Astrocyte (in vitro differentiated cells and primary cell): ENCODE results near the gene MT3. TPM values are rescaled to one million over a fixed set of nuclear protein-coding genes. Genes with fewer than 3 reads are reported as not detected.
A peak's percentile ranks its signal among the peaks of the same experiment; 100 is the strongest.

Experiments used
- DNase-seq: peaks from one replicate; pipeline ENCODE4 v3.0.0-alpha.2; 2010; ENCODE audit warnings: low read depth
- FAIRE-seq: peaks from 2 replicates; lab custom pipeline; 2011; peaks lifted over from hg19 to GRCh38; lab: Jason Lieb, UNC
- H2AFZ ChIP-seq: 2 replicates; pipeline ENCODE4 v1.6.0; 2012; ENCODE audit warnings: low read depth, low read length, inconsistent platforms
- H3K27ac ChIP-seq: 2 replicates; pipeline ENCODE4 v1.5.1; 2011; ENCODE audit warnings: low read depth, low read length, inconsistent platforms
- H3K27me3 ChIP-seq: 2 replicates; pipeline ENCODE4 v1.6.0; 2011; ENCODE audit warnings: low read length, inconsistent platforms; ENCODE audit not compliant: insufficient read depth
- H3K36me3 ChIP-seq: 2 replicates; pipeline ENCODE4 v1.5.1; 2011; ENCODE audit warnings: low read length, inconsistent platforms; ENCODE audit not compliant: insufficient read depth
- H3K4me1 ChIP-seq: 2 replicates; pipeline ENCODE4 v1.5.1; 2011; ENCODE audit warnings: low read length, inconsistent platforms; ENCODE audit not compliant: insufficient read depth
- H3K4me2 ChIP-seq: 2 replicates; pipeline ENCODE4 v1.6.0; 2012; ENCODE audit warnings: low read length, inconsistent platforms
- H3K4me3 ChIP-seq: 2 replicates; pipeline ENCODE4 v1.5.1; 2011; ENCODE audit warnings: low read depth, mild to moderate bottlenecking, low read length, inconsistent platforms; ENCODE audit not compliant: insufficient read depth
- H3K79me2 ChIP-seq: 2 replicates; pipeline ENCODE4 v1.6.0; 2012; ENCODE audit warnings: mild to moderate bottlenecking, low read length, inconsistent platforms; ENCODE audit not compliant: insufficient read depth
- H3K9ac ChIP-seq: 2 replicates; pipeline ENCODE4 v1.6.0; 2012; ENCODE audit warnings: mild to moderate bottlenecking, low read length, inconsistent platforms
- H3K9me3 ChIP-seq: 2 replicates; pipeline ENCODE4 v1.5.1; 2012; ENCODE audit warnings: low read depth, mild to moderate bottlenecking, low read length, inconsistent platforms; ENCODE audit not compliant: insufficient read depth
- H4K20me1 ChIP-seq: 2 replicates; pipeline ENCODE4 v1.6.0; 2012; ENCODE audit warnings: low read length, inconsistent platforms; ENCODE audit not compliant: insufficient read depth
- H3K27ac Mint-ChIP-seq: one replicate; pipeline ENCODE4 v1.8.0; 2021; ENCODE audit warnings: mild to moderate bottlenecking, mixed read lengths; ENCODE audit not compliant: unreplicated experiment
- H3K27me3 Mint-ChIP-seq: one replicate; pipeline ENCODE4 v1.8.0; 2021; ENCODE audit warnings: low read depth, mixed read lengths; ENCODE audit not compliant: unreplicated experiment
- H3K36me3 Mint-ChIP-seq: one replicate; pipeline ENCODE4 v1.8.0; 2021; ENCODE audit warnings: low read depth, mixed read lengths; ENCODE audit not compliant: unreplicated experiment
- H3K4me1 Mint-ChIP-seq: one replicate; pipeline ENCODE4 v1.8.0; 2021; ENCODE audit warnings: low read depth, mixed read lengths; ENCODE audit not compliant: unreplicated experiment
- H3K4me3 Mint-ChIP-seq: one replicate; pipeline ENCODE4 v1.8.0; 2021; ENCODE audit warnings: mild to moderate bottlenecking, moderate library complexity, mixed read lengths; ENCODE audit not compliant: unreplicated experiment
- H3K9me3 Mint-ChIP-seq: one replicate; pipeline ENCODE4 v1.8.0; 2021; ENCODE audit warnings: mild to moderate bottlenecking, mixed read lengths; ENCODE audit not compliant: unreplicated experiment
- EZH2 ChIP-seq: IDR thresholded peaks from 2 replicates; pipeline ENCODE4 v1.6.1; 2012; ENCODE audit warnings: mild to moderate bottlenecking, low read length, inconsistent platforms; ENCODE audit not compliant: insufficient read depth
- total RNA-seq: library from RNA; stranded (reverse); gene quantifications from 2 replicates; pipeline ENCODE4 v1.2.1, GENCODE V29; 2021
- TF ChIP-seq, protein P1 (sequence below): IDR thresholded peaks from 2 replicates; pipeline ENCODE4 v1.5.1; 2011; ENCODE audit warnings: low read depth, mild to moderate bottlenecking, inconsistent platforms, low read length, moderate library complexity; ENCODE audit not compliant: insufficient read depth

The MT3 gene
- total RNA-seq, 1 donor from 2014 or later: not detected

- DNase-seq: no peak
- no peaks in the 10 kb centered on the region for H3K9me3 Mint-ChIP-seq
These were observed 5.8 kb upstream of the MT3 start for GRCh38 chr16:56583351-56584168.

DNA sequence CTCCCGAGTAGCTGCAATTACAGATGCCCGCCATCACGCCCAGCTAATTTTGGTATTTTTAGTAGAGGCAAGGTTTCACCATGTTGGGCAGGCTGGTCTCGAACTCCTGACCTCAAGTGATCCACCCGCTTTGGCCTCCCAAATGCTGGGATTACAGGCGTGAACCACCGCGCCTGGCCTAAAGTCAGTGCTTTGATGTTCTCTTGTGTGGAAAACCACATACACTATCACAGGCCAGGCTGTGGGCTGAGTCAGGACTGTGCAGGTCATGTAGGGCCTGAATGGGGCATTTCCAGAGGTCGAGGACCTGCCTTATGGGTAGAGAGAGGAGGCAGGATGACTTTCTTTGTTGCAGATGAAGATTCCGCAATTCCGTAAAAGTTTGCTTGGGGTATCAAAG is 5.1 kb upstream of the MT3 start:
- no peaks in the 10 kb centered on the region for H3K36me3 Mint-ChIP-seq
- no peak overlapping the region for H3K27ac ChIP-seq
- H3K27ac Mint-ChIP-seq: no peak overlapping the region
- no peaks in the 10 kb centered on the region for H3K79me2 ChIP-seq
- no peaks in the 10 kb centered on the region for H3K9me3 ChIP-seq
- H3K4me3 ChIP-seq: no peak overlapping the region
- no peaks in the 10 kb centered on the region for H4K20me1 ChIP-seq
- no peaks in the 10 kb centered on the region for H3K36me3 ChIP-seq
- TF ChIP-seq, protein P1, sequence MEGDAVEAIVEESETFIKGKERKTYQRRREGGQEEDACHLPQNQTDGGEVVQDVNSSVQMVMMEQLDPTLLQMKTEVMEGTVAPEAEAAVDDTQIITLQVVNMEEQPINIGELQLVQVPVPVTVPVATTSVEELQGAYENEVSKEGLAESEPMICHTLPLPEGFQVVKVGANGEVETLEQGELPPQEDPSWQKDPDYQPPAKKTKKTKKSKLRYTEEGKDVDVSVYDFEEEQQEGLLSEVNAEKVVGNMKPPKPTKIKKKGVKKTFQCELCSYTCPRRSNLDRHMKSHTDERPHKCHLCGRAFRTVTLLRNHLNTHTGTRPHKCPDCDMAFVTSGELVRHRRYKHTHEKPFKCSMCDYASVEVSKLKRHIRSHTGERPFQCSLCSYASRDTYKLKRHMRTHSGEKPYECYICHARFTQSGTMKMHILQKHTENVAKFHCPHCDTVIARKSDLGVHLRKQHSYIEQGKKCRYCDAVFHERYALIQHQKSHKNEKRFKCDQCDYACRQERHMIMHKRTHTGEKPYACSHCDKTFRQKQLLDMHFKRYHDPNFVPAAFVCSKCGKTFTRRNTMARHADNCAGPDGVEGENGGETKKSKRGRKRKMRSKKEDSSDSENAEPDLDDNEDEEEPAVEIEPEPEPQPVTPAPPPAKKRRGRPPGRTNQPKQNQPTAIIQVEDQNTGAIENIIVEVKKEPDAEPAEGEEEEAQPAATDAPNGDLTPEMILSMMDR: no peak
- TF ChIP-seq EZH2: no peak
- H3K4me1 ChIP-seq: peaks cover 6% of the 10 kb centered on the region
- no peak for DNase-seq
- peaks cover 2% of the 10 kb centered on the region for H3K4me1 Mint-ChIP-seq
- H3K9ac ChIP-seq: no peak overlapping the region
- no peak overlapping the region for H3K4me3 Mint-ChIP-seq
- peaks cover 31% of the 10 kb centered on the region for H3K27me3 ChIP-seq
- H2AFZ ChIP-seq: no peak overlapping the region
- no peak for FAIRE-seq
- no peak overlapping the region for H3K4me2 ChIP-seq
- H3K9me3 Mint-ChIP-seq: peaks cover 2% of the 10 kb centered on the region
- peaks cover 71% of the 10 kb centered on the region for H3K27me3 Mint-ChIP-seq

More at GRCh38 chr16:56583351-56584168, 5.8 kb upstream of the MT3 start:
- Histone ChIP-seq H3K27ac (no peak overlapping the region), H3K79me2 (no peaks in the 10 kb centered on the region), H3K9ac (no peak overlapping the region), H3K4me1 (no peaks in the 10 kb centered on the region), H3K4me3 (no peak overlapping the region), H4K20me1 (no peaks in the 10 kb centered on the region), H3K27me3 (peaks cover 24% of the 10 kb centered on the region), H3K4me2 (no peak overlapping the region), H3K36me3 (no peaks in the 10 kb centered on the region), H2AFZ (no peak overlapping the region), H3K9me3 (no peaks in the 10 kb centered on the region)
- FAIRE-seq: no peak
- peaks cover 68% of the 10 kb centered on the region for H3K27me3 Mint-ChIP-seq
- H3K36me3 Mint-ChIP-seq: no peaks in the 10 kb centered on the region
- no peak for TF ChIP-seq EZH2
- TF ChIP-seq, protein P1: no peak
- H3K4me1 Mint-ChIP-seq: no peaks in the 10 kb centered on the region
- no peak overlapping the region for H3K27ac Mint-ChIP-seq
- no peak overlapping the region for H3K4me3 Mint-ChIP-seq

DNA sequence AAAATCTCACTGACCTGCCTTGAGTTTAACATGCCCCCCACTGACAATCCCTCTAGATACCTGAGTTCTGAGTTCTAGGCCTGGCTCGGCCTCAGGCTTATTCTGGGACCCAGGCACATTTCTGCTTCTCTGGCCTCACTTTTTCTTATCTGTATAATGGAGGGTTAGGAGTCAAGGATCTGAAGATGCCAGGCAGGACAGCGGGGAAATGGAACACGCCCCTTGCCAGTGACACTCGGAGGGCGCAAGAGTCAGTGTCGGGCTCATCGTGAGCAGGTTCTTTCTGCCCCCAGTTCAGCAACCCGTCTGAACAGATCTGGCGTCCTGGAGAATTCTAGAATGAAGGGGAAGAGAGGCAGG is 567 bp upstream of the MT3 start:
- no peak for FAIRE-seq

More for the DNA sequence above, 567 bp upstream of the MT3 start:
- Histone ChIP-seq H3K27me3 (peaks cover 39% of the 10 kb centered on the region), H2AFZ (peak overlapping the region; percentile 60), H3K4me2 (peak overlapping the region; percentile 82), H3K4me3 (peak overlapping the region; percentile 39), H3K9ac (no peak overlapping the region), H4K20me1 (no peaks in the 10 kb centered on the region), H3K36me3 (no peaks in the 10 kb centered on the region), H3K79me2 (no peaks in the 10 kb centered on the region), H3K27ac (no peak overlapping the region), H3K4me1 (peaks cover 10% of the 10 kb centered on the region), H3K9me3 (no peaks in the 10 kb centered on the region)
- Mint-ChIP-seq H3K4me3 (peak overlapping the region; percentile 77), H3K4me1 (peaks cover 2% of the 10 kb centered on the region), H3K27me3 (peaks cover 87% of the 10 kb centered on the region), H3K27ac (no peak overlapping the region), H3K9me3 (peaks cover 6% of the 10 kb centered on the region), H3K36me3 (no peaks in the 10 kb centered on the region)
- TF ChIP-seq, protein P1: no peak
- DNase-seq: no peak
